B cell (primary cell): ENCODE data around the gene OR1E1. TPM values are rescaled to one million over a fixed set of nuclear protein-coding genes. Genes with fewer than 3 reads are reported as not detected.

Experiments
- ATAC-seq: fragments of 200-7000 bp; cut with Tn5 transposase; one replicate; pipeline ENCODE4 v1.10.0; 2021; ENCODE audit warnings: low read depth, mild to moderate bottlenecking, moderate number of reproducible peaks, moderate library complexity
- CTCF ChIA-PET: fragments of 350-600 bp; sonication (Branson Sonifier 250); formaldehyde crosslinking; loops from one replicate; lab custom pipeline; 2021; ENCODE audit warnings: antibody characterized with exemption, inconsistent platforms; lab: Charles Lee
- POLR2A ChIA-PET: fragments of 350-600 bp; sonication (Branson Sonifier 250); formaldehyde crosslinking; loops from one replicate; lab custom pipeline; 2021; ENCODE audit warnings: antibody characterized with exemption; lab: Charles Lee
- DNase-seq: peaks from one replicate; pipeline ENCODE4 v3.0.0; 2013
- H2AFZ ChIP-seq: 2 replicates; pipeline ENCODE4 v1.6.1; 2012; ENCODE audit warnings: mild to moderate bottlenecking, low read depth, low read length; ENCODE audit not compliant: insufficient read depth, poor library complexity, severe bottlenecking
- H3K27ac ChIP-seq, 2 donors: 1 replicate in 1 of 2; 2 replicates in 1 of 2; pipeline ENCODE4 v1.5.1; 2012 to 2013; ENCODE audit warnings: low read length in 2 of 2, mild to moderate bottlenecking in 2 of 2, moderate library complexity in 1 of 2
- H3K27me3 ChIP-seq, 4 experiments: fragments of 200-600 bp in 1 of 4; sonication (generic) in 1 of 4; replicated peaks in 1 of 4; 1 replicate in 2 of 4; 2 replicates in 2 of 4; pipeline versions ENCODE4 v1.6.1 to v1.7.0; 2013 to 2016; ENCODE audit warnings: low read length in 3 of 4, mild to moderate bottlenecking in 2 of 4, mixed read lengths in 1 of 4, moderate library complexity in 1 of 4; ENCODE audit not compliant: insufficient read depth in 4 of 4, control insufficient read depth in 3 of 4; ENCODE audit errors: control extremely low read depth in 1 of 4
- H3K36me3 ChIP-seq, 2 experiments: replicated peaks in 1 of 2; 1 replicate in 1 of 2; 2 replicates in 1 of 2; pipeline versions ENCODE4 v1.6.1 to v1.7.1; 2013; ENCODE audit warnings: low read length in 1 of 2; ENCODE audit not compliant: insufficient read depth in 2 of 2, control insufficient read depth in 1 of 2; ENCODE audit errors: control extremely low read depth in 1 of 2, extremely low read depth in 1 of 2
- H3K4me1 ChIP-seq, 2 donors: fragments of 200-600 bp in 1 of 2; sonication (generic) in 1 of 2; 1 replicate in 1 of 2; 2 replicates in 1 of 2; pipeline versions ENCODE4 v1.5.1 to v1.6.1; 2013 to 2017; ENCODE audit warnings: low read length in 2 of 2; ENCODE audit not compliant: control insufficient read depth in 2 of 2, insufficient read depth in 2 of 2
- H3K4me2 ChIP-seq: replicated peaks from 2 replicates; pipeline ENCODE3; 2012; ENCODE audit warnings: mild to moderate bottlenecking, low read depth, low read length; ENCODE audit not compliant: poor library complexity, severe bottlenecking
- H3K4me3 ChIP-seq, 5 experiments: fragments of 200-600 bp in 1 of 5; sonication (generic) in 1 of 5; 1 replicate in 3 of 5; 2 replicates in 2 of 5; pipeline versions ENCODE4 v1.5.1 to v1.7.0; 2011 to 2016; ENCODE audit warnings: low read length in 4 of 5, mild to moderate bottlenecking in 4 of 5, low read depth in 2 of 5, control low read depth in 1 of 5, moderate library complexity in 1 of 5; ENCODE audit not compliant: insufficient read depth in 1 of 5; ENCODE audit errors: control extremely low read depth in 1 of 5, extremely low read depth in 1 of 5
- H3K79me2 ChIP-seq: fragments of 200-600 bp; sonication (generic); one replicate; pipeline ENCODE4 v1.6.0; 2016; ENCODE audit warnings: low read length; ENCODE audit not compliant: control insufficient read depth, insufficient read depth
- H3K9ac ChIP-seq: fragments of 200-600 bp; sonication (generic); 2 replicates; pipeline ENCODE4 v1.6.1; 2017; ENCODE audit warnings: mild to moderate bottlenecking, low read length, moderate library complexity
- H3K9me3 ChIP-seq, 3 donors: one replicate each; pipeline versions ENCODE4 v1.6.1 to v1.7.1; 2013; ENCODE audit warnings: low read length in 2 of 3; ENCODE audit not compliant: control insufficient read depth in 2 of 3, insufficient read depth in 1 of 3; ENCODE audit errors: control extremely low read depth in 1 of 3
- H4K20me1 ChIP-seq: 2 replicates; pipeline ENCODE4 v1.6.0; 2012; ENCODE audit warnings: mild to moderate bottlenecking, low read length; ENCODE audit not compliant: insufficient read depth, control insufficient read depth, poor library complexity, severe bottlenecking
- H3K27ac Mint-ChIP-seq: one replicate; pipeline ENCODE4 v1.8.0; 2021; ENCODE audit warnings: mixed read lengths
- H3K27me3 Mint-ChIP-seq: one replicate; pipeline ENCODE4 v1.8.0; 2021; ENCODE audit warnings: mixed read lengths
- H3K4me1 Mint-ChIP-seq: one replicate; pipeline ENCODE4 v1.8.0; 2021; ENCODE audit warnings: mixed read lengths
- H3K4me3 Mint-ChIP-seq: one replicate; pipeline ENCODE4 v1.8.0; 2021; ENCODE audit warnings: mixed read lengths
- H3K9me3 Mint-ChIP-seq: one replicate; pipeline ENCODE4 v1.8.0; 2022; ENCODE audit warnings: mixed read lengths; ENCODE audit not compliant: insufficient read depth
- CTCF ChIP-seq: fragments of 200-600 bp; IDR thresholded peaks from one replicate; pipeline ENCODE4 v1.8.0; 2022; ENCODE audit warnings: antibody characterized with exemption, mild to moderate bottlenecking
- EZH2 ChIP-seq: IDR thresholded peaks from 2 replicates; pipeline ENCODE4 v1.6.1; 2012; ENCODE audit warnings: borderline replicate concordance, low read depth, mild to moderate bottlenecking, moderate library complexity, low read length; ENCODE audit not compliant: insufficient read depth, poor library complexity, severe bottlenecking
- WGBS: methylation state at CpG from one replicate; pipeline ENCODE4 v1.1.5; 2013; ENCODE audit warnings: missing lambda C conversion rate; ENCODE audit not compliant: insufficient coverage; 5-methylcytosine and 5-hydroxymethylcytosine counted together
- intact Hi-C: fragments of 100-400 bp; cut with micrococcal nuclease; formaldehyde crosslinking; loops from one replicate; pipeline ENCODE4 v1.10.0; 2022
- polyA plus RNA-seq: library from polyadenylated mRNA; depleted of rRNA; stranded (reverse); fragments of >200 nt; gene quantifications from 2 replicates; pipeline ENCODE4 v1.2.3, GENCODE V29; 2012
- total RNA-seq, 2 donors: library from RNA; stranded (reverse); fragments of 120-200 nt in 1 of 2; gene quantifications; 1 replicate in 1 of 2; 2 replicates in 1 of 2; pipeline versions ENCODE4 v1.2.3 to v1.2.4, GENCODE V29; 2013 to 2022

OR1E1 gene
- total and polyA plus RNA-seq, 2 donors (not counting 1 experiment from before 2014, with no cell fraction given): not detected

GRCh38 chr17:3389791-3390190, 8.4 kb downstream of the OR1E1 start:
- Mint-ChIP-seq H3K27me3 (peaks cover 44% of the 10 kb centered on the region), H3K4me3 (no peak overlapping the region), H3K9me3 (no peaks in the 10 kb centered on the region), H3K27ac (no peak overlapping the region), H3K4me1 (peaks cover 2% of the 10 kb centered on the region)
- POLR2A ChIA-PET: no interaction called here
- Histone ChIP-seq H3K4me2 (no peak overlapping the region), H3K27ac (no peak overlapping the region), H2AFZ (no peak overlapping the region), H4K20me1 (no peaks in the 10 kb centered on the region), H3K79me2 (no peaks in the 10 kb centered on the region), H3K36me3 (no peaks in the 10 kb centered on the region), H3K4me1 (peaks cover 0 to 2% of the 10 kb centered on the region in 2 donors), H3K4me3 (no peak overlapping the region), H3K9me3 (peaks cover 0 to 4% (median 0%) of the 10 kb centered on the region in 3 donors), H3K27me3 (peaks cover 0 to 8% (median 7%) of the 10 kb centered on the region in 4 experiments), H3K9ac (no peak overlapping the region)
- no peak for ATAC-seq
- TF ChIP-seq CTCF: no peak
- intact Hi-C loops: no loop called here
- CTCF ChIA-PET: no interaction called here
- no peak for DNase-seq
- WGBS: 67% methylated on average over 2 of the region's 4 CpGs

- Histone ChIP-seq H3K4me3 (peak within 1 kb of the TSS in 1 of 5 experiments; percentile 12), H3K27ac (no peak within 1 kb of the TSS), H2AFZ (no peak within 1 kb of the TSS), H3K4me1 (peaks cover 0 to 2% of the 10 kb centered on the region in 2 donors), H3K4me2 (peak within 1 kb of the TSS; percentile 21), H3K79me2 (no peaks in the 10 kb centered on the region), H3K36me3 (no peaks in the 10 kb centered on the region), H3K27me3 (peaks cover 0 to 11% (median 7%) of the 10 kb centered on the region in 4 experiments), H3K9me3 (peaks cover 0 to 4% (median 0%) of the 10 kb centered on the region in 3 donors), H4K20me1 (no peaks in the 10 kb centered on the region), H3K9ac (no peak within 1 kb of the TSS)
- WGBS: 43% methylated on average over 91 of the region's 92 CpGs
- ChIA-PET POLR2A (no interaction called here), CTCF (no interaction called here)
- peaks cover 2% of the 10 kb centered on the region for H3K4me1 Mint-ChIP-seq
- intact Hi-C loops: no loop called here
- peak; percentile 50 for DNase-seq
- H3K4me3 Mint-ChIP-seq: peak within 1 kb of the TSS; percentile 65
- peaks cover 49% of the 10 kb centered on the region for H3K27me3 Mint-ChIP-seq
- no peak for TF ChIP-seq EZH2
- peak; percentile 69 for ATAC-seq
- H3K9me3 Mint-ChIP-seq: no peaks in the 10 kb centered on the region
- peak within 1 kb of the TSS; percentile 46 for H3K27ac Mint-ChIP-seq
These were observed 12.1 kb downstream of the OR1E1 start, which contains the start of gene OR3A2 for GRCh38 chr17:3385869-3386816. Gene OR3A2, minus strand, starts transcription at chr17:3386308.
